Lower leg skin (tissue), 3 donors: Measurements from ENCODE around the gene TPM1.

Experiments used
- CTCF ChIP-seq, 3 donors: fragments of 450-650 bp; IDR thresholded peaks; one replicate each; pipeline ENCODE4 v1.5.1; 2016; ENCODE audit warnings: antibody characterized with exemption in 3 of 3, mild to moderate bottlenecking in 3 of 3, moderate library complexity in 2 of 3
- POLR2A ChIP-seq, 2 donors: fragments of 450-650 bp; IDR thresholded peaks; one replicate each; pipeline ENCODE4 v1.6.1; 2016 to 2017; ENCODE audit warnings: antibody characterized with exemption in 2 of 2, mild to moderate bottlenecking in 1 of 2, moderate library complexity in 1 of 2

DNA sequence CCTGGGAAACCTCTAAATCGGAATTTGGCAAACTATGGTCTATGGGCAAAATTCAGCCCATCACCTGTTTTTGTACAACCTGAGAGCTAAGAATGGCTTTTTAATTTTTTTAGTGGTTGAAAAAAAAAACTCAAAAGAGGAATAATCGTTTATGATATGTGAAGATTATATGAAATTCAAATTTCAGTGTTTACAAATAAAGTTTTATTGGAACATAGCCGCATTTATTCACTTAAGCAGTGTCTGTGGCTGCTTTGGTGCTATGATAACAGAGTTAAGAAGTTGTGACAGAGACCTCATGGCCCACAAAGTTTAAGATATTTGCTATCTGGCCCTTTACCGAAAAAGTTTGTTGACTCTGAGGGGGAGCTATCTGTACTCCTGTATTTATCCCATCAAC lies 42.7 kb downstream of the TPM1 start:
- TF ChIP-seq POLR2A (IDR thresholded peaks at IDR 0.05) (no peak), CTCF (IDR thresholded peaks at IDR 0.05) (no peak)
